ENCODE results near the gene RASGRF2.
A peak's percentile ranks its signal among the peaks of the same experiment; 100 is the strongest.

The RASGRF2 gene

DNA sequence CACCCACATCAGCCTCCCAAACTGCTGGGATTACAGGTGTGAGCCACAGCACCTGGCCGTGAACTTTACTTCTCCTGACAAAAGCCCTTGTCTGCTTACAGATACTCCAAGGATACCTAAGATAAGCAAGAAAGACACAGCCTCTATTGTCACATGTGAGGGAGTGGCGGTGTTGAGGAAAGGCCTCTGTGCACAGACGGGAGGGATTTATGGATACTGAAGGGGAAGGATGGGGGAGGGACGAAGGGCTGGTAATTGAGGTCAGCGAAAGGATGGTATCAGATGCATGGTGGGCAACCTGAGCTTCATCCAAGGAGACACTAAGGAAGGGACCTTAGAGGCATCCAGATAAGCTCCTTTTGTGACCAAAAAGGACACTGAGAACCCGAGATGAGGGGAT, 206.3 kb downstream of the RASGRF2 start:
- no peak for DNase-seq (ENCODE audit: low read depth in 2 of 3, low spot score in 1 of 3)

GRCh38 chr5:81167078-81167477, 206.9 kb downstream of the RASGRF2 start:
- DNase-seq (ENCODE audit: low read depth in 2 of 3, low spot score in 1 of 3) = no peak

DNA sequence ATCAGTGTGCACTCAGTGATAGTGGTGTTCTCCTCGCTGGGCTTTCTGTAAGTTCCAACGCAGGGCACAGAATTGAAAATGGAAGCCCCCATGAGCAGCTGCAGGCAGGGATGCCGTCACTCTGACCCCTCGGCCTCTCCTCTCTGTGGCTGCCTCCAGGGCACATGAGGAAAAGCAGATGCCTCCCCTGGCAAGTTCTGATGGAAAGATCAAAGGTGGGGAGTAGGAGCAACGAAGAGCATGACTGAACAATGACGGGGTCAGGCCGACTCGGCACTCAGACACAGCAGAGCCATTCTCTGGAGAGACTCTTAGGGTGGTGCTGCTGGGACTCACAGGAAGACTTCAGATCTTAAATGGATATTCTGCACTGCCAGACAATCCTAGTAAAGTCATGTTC, 207.4 kb downstream of the RASGRF2 start:
- no peak for DNase-seq (ENCODE audit: low read depth in 2 of 3, low spot score in 1 of 3)

DNA sequence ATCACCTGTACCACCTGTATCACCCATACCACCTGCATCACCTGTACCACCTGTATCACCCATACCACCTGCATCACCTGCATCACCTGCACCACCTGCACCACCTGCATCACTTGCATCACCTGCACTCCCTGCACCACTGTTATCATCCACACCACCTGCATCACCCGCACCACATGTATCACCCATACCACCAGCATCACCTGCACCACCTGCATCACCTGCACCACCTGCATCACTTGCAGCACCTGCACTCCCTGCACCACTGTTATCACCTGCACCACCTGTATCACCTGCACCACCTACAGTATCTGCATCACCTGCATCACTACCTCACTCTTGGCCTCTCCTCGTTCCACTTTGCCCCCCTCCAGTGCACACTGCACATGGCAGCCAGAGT, 209.8 kb downstream of the RASGRF2 start:
- no peak for DNase-seq (ENCODE audit: low read depth in 2 of 3, low spot score in 1 of 3)

GRCh38 chr5:81171769-81172168, 211.6 kb downstream of the RASGRF2 start:
- no peak for DNase-seq (ENCODE audit: low read depth in 2 of 3, low spot score in 1 of 3)

- DNase-seq (ENCODE audit: low read depth in 2 of 3, low spot score in 1 of 3) = no peak
These were observed 212.5 kb downstream of the RASGRF2 start for GRCh38 chr5:81172710-81173109.

DNA sequence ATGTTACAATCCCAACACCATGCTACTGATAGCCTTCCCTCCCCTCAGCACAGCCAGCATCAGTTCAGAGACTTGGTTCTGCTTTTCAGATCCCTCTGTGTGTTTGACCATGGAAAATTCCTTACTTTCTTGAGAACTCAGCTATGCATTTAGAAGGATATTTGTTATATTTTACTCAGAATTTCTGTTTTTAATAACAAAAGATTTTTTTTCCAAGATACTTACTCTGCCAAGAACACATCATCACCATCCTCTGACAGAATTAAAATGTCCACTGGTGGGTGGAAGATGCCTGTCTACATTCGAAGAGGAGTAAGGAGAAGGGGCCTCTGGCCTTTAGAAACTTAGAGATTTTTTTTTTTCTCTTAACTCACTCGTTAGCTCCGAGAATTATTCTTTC, 216.9 kb downstream of the RASGRF2 start:
- no peak for DNase-seq (ENCODE audit: low read depth in 2 of 3, low spot score in 1 of 3)

DNA sequence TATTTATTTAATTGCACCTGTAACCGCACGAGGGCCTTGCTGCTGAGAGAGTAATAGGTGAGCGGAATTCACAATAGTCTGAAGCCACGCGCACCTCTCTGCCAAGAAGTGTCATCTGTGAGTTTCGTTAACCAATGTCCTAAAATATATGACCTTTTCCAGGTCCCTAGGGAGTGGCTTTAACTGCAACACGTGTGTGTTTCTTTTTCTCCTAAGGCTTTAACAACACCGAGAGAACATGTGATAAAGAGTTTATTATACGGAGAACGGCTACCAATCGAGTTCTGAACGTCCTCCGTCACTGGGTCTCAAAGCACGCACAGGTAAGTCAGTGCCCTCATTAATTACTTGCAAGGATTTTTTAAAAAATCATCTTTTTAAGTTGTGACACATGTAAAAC, 219.8 kb downstream of the RASGRF2 start:
- DNase-seq (ENCODE audit: low read depth in 2 of 3, low spot score in 1 of 3) = no peak

- no peak for DNase-seq (ENCODE audit: low read depth in 2 of 3, low spot score in 1 of 3)
These were observed 220.8 kb downstream of the RASGRF2 start for GRCh38 chr5:81180780-81181460.

GRCh38 chr5:81181576-81182316, 221.6 kb downstream of the RASGRF2 start:
- DNase-seq (ENCODE audit: low read depth in 2 of 3, low spot score in 1 of 3) = no peak

DNA sequence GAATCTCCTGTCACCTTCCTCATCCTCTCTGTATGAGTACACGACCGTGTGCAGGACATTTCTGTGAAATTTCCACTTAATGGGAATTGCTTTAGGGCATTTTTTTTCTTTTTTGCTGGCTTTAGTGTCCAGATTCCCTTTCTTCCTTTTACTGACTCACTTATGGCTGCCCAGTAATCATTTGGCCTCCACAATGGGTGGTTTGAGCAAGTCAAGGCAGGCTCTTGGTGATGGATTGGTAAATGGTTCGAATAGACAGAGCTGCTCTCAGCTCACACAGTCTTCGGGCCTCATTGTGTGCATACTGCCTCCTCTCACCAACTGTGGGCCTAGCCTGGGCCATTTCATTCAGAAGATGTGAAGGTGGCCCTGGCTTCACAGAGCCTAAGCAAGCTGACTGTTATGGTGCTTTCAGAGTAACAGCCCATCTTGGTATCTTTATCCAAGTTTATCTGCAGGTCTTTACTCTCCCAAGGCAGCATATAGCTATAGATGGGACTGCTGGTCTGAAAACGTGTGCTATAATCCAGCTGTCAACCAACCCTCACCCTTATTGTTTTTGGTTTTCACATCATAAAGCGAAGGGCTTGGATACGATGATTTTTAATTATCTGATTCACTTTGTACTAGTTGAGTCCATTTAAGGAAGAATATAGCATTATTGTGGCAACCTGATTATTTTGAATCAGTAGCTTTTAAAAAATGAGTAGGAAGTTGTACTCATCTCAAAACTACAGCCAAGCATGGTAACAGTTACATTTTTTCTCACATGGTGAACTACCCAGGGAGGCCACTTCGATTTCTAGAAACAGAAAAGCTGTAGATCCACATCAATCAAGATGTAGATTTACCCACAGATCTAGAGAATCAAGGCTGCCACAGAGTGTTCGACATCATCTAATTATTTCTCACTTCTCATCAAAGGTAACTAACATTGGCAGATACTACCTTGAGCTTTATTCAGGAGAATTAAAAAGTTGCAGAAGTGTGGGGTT, 222.5 kb downstream of the RASGRF2 start:
- no peak for DNase-seq (ENCODE audit: low read depth in 2 of 3, low spot score in 1 of 3)

DNA sequence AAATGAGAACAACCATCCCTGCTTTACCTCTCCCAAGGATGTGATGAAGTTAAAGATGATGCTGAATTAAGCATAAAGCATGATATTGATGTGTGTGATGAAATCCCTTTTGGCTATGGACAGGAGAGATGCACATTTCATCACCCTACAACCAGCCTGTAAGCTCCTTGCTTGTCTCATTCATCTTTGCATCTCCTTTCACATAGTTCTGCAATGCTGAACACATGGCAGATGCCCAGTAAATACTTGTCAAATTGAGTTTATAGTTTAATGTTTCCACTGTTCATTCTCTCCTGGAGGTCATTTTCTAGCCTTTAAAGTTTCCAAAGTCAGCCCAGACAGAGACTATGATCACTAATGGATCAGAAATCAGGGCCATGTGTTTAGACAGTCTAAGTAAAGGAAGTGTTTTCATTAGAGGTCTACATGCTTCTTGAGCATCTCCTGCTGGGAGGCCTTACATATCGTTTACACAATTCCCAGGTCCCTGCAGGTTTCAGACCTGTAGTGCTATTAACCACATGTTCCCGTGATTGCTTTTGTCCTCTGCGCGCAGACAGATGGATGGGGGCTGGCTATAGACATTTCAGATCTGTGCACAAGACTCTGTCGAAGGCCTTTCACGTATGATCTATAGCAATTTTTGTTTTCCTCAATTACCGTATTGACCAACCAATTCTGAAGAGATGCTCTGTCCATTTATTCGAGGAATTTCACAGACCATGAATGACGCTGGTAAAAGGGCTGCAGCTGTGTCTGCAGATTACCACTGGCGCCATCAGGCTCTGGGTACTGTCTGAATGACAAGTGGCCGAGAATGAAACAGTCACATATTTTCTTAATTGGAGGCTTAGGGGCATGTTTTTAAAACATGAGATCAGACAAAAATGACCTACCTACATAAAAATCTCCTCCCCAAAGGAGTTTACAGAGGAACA, 223.9 kb downstream of the RASGRF2 start:
- DNase-seq (ENCODE audit: low read depth in 2 of 3, low spot score in 1 of 3) = no peak

GRCh38 chr5:81184749-81185110, 224.6 kb downstream of the RASGRF2 start:
- DNase-seq (ENCODE audit: low read depth in 2 of 3, low spot score in 1 of 3) = no peak

- no peak for DNase-seq (ENCODE audit: low read depth in 2 of 3, low spot score in 1 of 3)
These were observed 227.7 kb downstream of the RASGRF2 start for GRCh38 chr5:81187885-81188284.

DNA sequence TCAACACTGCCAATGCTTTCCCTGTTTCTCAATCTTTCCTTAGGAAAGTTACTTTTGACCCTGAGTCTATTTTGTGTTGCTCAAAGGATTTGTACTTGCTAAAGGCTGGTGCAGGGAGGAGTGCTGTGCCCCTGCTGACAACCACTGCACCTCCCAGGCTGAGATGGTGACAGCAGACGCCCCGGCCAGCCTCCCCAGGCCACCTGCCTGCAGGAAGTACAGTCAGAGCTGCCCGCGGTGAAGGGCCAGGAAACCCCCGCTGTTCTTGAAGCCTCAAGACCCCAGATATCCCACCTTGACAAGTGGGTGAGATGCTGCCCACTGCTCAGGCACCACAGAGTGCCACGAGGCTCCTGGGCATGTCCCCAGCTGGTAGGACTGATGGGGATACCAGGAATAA, 228.8 kb downstream of the RASGRF2 start:
- DNase-seq (ENCODE audit: low read depth in 2 of 3, low spot score in 1 of 3) = no peak

DNA sequence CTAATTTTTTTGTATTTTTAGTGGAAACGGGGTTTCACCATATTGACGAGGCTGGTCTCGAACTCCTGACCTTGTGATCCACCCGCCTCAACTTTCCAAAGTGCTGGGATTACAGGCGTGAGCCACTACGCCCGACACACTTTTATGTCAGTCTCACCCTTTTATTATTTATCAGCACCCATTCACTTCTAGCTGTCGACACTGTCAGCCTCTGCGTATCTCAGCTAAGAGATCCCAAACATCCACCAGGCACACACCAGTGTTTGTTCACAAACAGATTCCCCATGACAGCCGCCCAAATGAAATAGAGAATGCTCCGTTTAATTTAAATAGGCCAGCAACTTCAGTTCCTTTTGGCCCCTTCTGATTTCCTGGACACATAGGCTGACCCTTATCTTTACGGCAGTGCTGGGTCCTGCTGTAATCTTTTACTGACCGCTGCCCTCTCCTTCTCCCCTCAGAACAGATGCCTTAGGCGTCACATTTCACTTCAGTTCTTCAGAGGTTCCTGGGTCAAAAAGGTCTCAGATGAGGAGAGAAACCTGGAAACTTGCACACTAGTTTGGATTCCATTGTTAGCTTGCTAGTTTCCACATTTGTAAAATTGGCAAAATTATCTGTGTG, 229.8 kb downstream of the RASGRF2 start:
- DNase-seq (ENCODE audit: low read depth in 2 of 3, low spot score in 1 of 3) = no peak

DNA sequence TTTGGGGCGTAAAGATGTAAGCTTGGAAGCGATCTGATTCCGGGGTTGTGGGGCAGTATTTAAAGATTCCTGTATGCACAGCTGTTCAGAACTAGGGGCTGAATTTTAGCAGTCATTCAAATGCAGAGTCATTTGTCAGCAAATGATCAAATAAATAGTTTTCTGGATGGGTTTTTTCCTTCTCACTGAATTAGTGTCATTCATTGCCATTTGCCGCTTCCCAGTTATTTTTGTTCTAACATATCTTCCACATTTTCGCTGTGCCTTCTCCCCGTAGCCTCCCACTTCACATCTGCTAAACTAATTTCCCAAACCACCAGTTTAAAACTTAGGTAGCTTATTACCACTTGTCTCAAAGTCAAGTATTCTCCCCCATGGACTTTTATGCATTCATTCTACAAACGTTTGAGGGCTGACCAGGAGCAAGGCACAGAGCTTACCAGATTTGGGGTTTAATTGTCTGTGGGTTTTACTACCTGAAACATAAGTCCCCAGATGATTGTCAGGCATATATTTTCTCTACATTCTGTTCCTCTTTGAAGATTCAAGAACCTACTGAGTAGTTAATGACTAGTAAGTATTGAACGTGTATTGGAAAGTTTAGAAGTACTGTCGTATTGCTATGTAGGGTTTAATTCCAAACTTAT, 231.7 kb downstream of the RASGRF2 start:
- no peak for DNase-seq (ENCODE audit: low read depth in 2 of 3, low spot score in 1 of 3)

GRCh38 chr5:81192373-81192750, 232.2 kb downstream of the RASGRF2 start:
- DNase-seq (ENCODE audit: low read depth in 2 of 3, low spot score in 1 of 3) = no peak

DNA sequence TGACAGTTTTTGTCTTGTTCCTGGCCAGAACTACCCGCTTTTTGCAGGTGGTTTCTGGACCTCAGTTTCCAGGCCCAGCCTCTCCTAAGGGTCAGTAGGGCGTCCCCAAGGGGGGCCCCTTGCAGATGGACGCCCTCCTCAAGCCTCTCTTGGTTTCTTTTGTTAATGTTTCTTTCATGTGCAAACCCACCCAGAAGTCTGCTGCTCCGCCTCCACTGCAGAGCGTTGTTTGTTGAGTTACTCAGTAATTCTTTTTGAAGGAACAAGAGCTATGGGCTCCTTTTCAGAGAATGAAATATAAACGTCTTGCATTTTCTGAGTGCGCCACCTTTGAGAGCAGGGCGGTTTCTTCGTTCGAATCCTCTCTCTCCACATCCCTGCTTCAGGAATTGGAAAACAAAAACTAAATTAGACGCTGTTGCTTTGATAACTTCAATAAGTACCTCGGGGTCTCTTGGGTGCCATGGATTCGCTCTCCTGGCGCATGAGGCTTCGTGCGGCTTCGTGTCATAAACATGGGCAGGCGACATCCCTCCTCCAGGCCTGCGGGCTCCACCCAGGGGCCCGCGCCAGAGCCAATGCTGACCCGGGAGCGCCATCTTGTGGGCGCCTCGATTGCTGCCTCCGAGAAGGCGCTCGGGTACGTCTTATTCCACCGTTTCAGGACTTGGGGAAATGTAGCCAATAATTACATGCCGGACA, 234.6 kb downstream of the RASGRF2 start:
- DNase-seq (ENCODE audit: low read depth in 2 of 3, low spot score in 1 of 3) = peak; percentile 73 to 89 (median 79)
